ENCODE results near the gene AP2B1. TPM values are rescaled to one million over a fixed set of nuclear protein-coding genes. Genes with fewer than 3 reads are reported as not detected.

Gene AP2B1
- total and polyA plus RNA-seq, 12 donors, result 23.4 to 167 (median 78.2) TPM

GRCh38 chr17:35553310-35553709, 33.8 kb upstream of the AP2B1 start:
- DNase-seq, result no peak
- TF ChIP-seq POLR2A (IDR thresholded peaks at IDR 0.05) (no peak), CTCF (IDR thresholded peaks at IDR 0.05) (no peak)
- no peak overlapping the region for H3K27ac ChIP-seq
- intact Hi-C loops (cut with DNase I), result no loop called here
- WGBS, 4 donors, result 72 to 77% (median 75%) methylated on average over 4 of the region's 4 CpGs
- no peak overlapping the region for H3K4me3 ChIP-seq
- H3K27me3 ChIP-seq, result no peaks in the 10 kb centered on the region
- no peaks in the 10 kb centered on the region for H3K9me3 ChIP-seq (replicated peaks in 1 of 3)
- H3K4me1 ChIP-seq (replicated peaks in 1 of 2), result no peaks in the 10 kb centered on the region
- no peaks in the 10 kb centered on the region for H3K36me3 ChIP-seq (replicated peaks in 1 of 2)

- H3K36me3 ChIP-seq (replicated peaks in 1 of 2), result no peaks in the 10 kb centered on the region
- no peak overlapping the region for H3K27ac ChIP-seq
- TF ChIP-seq CTCF (IDR thresholded peaks at IDR 0.05) (no peak), POLR2A (IDR thresholded peaks at IDR 0.05) (no peak)
- no peaks in the 10 kb centered on the region for H3K4me1 ChIP-seq (replicated peaks in 1 of 2)
- WGBS, 4 donors, result 59 to 74% (median 66%) methylated on average over 5 of the region's 5 CpGs
- peaks cover 5% of the 10 kb centered on the region for H3K27me3 ChIP-seq
- intact Hi-C loops (cut with DNase I), result no loop called here
- DNase-seq, result no peak
- no peak overlapping the region for H3K4me3 ChIP-seq
- H3K9me3 ChIP-seq (replicated peaks in 1 of 3), result no peaks in the 10 kb centered on the region
Observed at GRCh38 chr17:35554668-35555067, 32.5 kb upstream of the AP2B1 start.

- Histone ChIP-seq H3K36me3 (replicated peaks in 1 of 2) (no peaks in the 10 kb centered on the region), H3K27ac (no peak overlapping the region), H3K9me3 (replicated peaks in 1 of 3) (no peaks in the 10 kb centered on the region), H3K4me1 (replicated peaks in 1 of 2) (no peaks in the 10 kb centered on the region), H3K27me3 (peaks cover 5% of the 10 kb centered on the region), H3K4me3 (no peak overlapping the region)
- WGBS, 4 donors, result 66 to 76% (median 72%) methylated on average over 5 of the region's 5 CpGs
- TF ChIP-seq CTCF (IDR thresholded peaks at IDR 0.05), result peak in 3 of 6 experiments; percentile 4 to 31 (median 21)
- TF ChIP-seq POLR2A (IDR thresholded peaks at IDR 0.05), result no peak
- DNase-seq, result no peak
- intact Hi-C loops (cut with DNase I), result no loop called here
Observed at GRCh38 chr17:35555691-35556090, 31.4 kb upstream of the AP2B1 start.

GRCh38 chr17:35557353-35557752, 29.8 kb upstream of the AP2B1 start:
- TF ChIP-seq CTCF (IDR thresholded peaks at IDR 0.05) (no peak), POLR2A (IDR thresholded peaks at IDR 0.05) (no peak)
- intact Hi-C loops (cut with DNase I), result no loop called here
- Histone ChIP-seq H3K27me3 (peaks cover 5% of the 10 kb centered on the region), H3K4me3 (no peak overlapping the region), H3K36me3 (replicated peaks in 1 of 2) (no peaks in the 10 kb centered on the region), H3K27ac (no peak overlapping the region), H3K4me1 (replicated peaks in 1 of 2) (no peaks in the 10 kb centered on the region), H3K9me3 (replicated peaks in 1 of 3) (no peaks in the 10 kb centered on the region)
- no peak for DNase-seq
- WGBS, 4 donors, result 65 to 84% (median 72%) methylated on average over 3 of the region's 3 CpGs

All from adrenal gland (tissue), 12 donors.